DOHH2 (cell line): Measurements from ENCODE around the gene CEP112.

Experiments used
- H3F3A ChIP-seq: fragments of 200-600 bp; sonication (generic), shearing (Covaris generic); 2 replicates; pipeline ENCODE4 v1.6.0; 2016; ENCODE audit warnings: antibody characterized with exemption, mild to moderate bottlenecking; ENCODE audit not compliant: control insufficient read depth, insufficient read depth
- H3K27ac ChIP-seq: fragments of 200-600 bp; sonication (generic); 2 replicates; pipeline ENCODE4 v1.5.1; 2014; ENCODE audit warnings: low read depth, mild to moderate bottlenecking, low read length, moderate library complexity
- H3K27me3 ChIP-seq: fragments of 200-600 bp; sonication (generic); 2 replicates; pipeline ENCODE4 v1.6.1; 2014; ENCODE audit warnings: mild to moderate bottlenecking, low read length, mixed read lengths; ENCODE audit not compliant: control insufficient read depth
- H3K36me3 ChIP-seq: fragments of 200-600 bp; sonication (generic); 2 replicates; pipeline ENCODE4 v1.6.1; 2014; ENCODE audit warnings: mild to moderate bottlenecking, low read length, moderate library complexity, mixed read lengths; ENCODE audit not compliant: control insufficient read depth
- H3K4me1 ChIP-seq: fragments of 200-600 bp; sonication (generic); 2 replicates; pipeline ENCODE4 v1.6.1; 2014; ENCODE audit warnings: mild to moderate bottlenecking, low read length, mixed read lengths; ENCODE audit not compliant: control insufficient read depth
- H3K4me2 ChIP-seq: fragments of 200-600 bp; sonication (generic); 2 replicates; pipeline ENCODE4 v1.6.0; 2014; ENCODE audit warnings: mild to moderate bottlenecking, low read length, moderate library complexity
- H3K4me3 ChIP-seq: fragments of 200-600 bp; sonication (generic); 2 replicates; pipeline ENCODE4 v1.5.1; 2014; ENCODE audit warnings: mild to moderate bottlenecking, low read length, mixed read lengths
- H3K79me2 ChIP-seq: fragments of 200-600 bp; sonication (generic); 2 replicates; pipeline ENCODE4 v1.6.1; 2014; ENCODE audit warnings: mild to moderate bottlenecking, low read length, mixed read lengths; ENCODE audit not compliant: control insufficient read depth
- H3K9me2 ChIP-seq: fragments of 200-600 bp; sonication (generic); replicated peaks from 2 replicates; pipeline ENCODE4 v1.6.1; 2014; ENCODE audit warnings: mild to moderate bottlenecking, low read length, mixed read lengths; ENCODE audit not compliant: control insufficient read depth
- H3K9me3 ChIP-seq: fragments of 200-600 bp; sonication (generic); 2 replicates; pipeline ENCODE4 v1.6.1; 2014; ENCODE audit warnings: antibody characterized with exemption, low read length, mixed read lengths; ENCODE audit not compliant: control insufficient read depth, insufficient read depth
- H4K20me1 ChIP-seq: fragments of 200-600 bp; sonication (generic); 2 replicates; pipeline ENCODE4 v1.6.0; 2014; ENCODE audit warnings: low read depth, mild to moderate bottlenecking, antibody characterized with exemption, low read length, moderate library complexity; ENCODE audit not compliant: control insufficient read depth, insufficient read depth
- EZH2phosphoT487 ChIP-seq: fragments of 200-600 bp; sonication (generic); IDR thresholded peaks from 2 replicates; pipeline ENCODE4 v1.6.1; 2017; ENCODE audit warnings: borderline replicate concordance, mild to moderate bottlenecking, antibody characterized with exemption, low read length, moderate library complexity, mixed read lengths
- TF ChIP-seq, protein P1 (sequence below): fragments of 200-600 bp; sonication (generic); IDR thresholded peaks from one replicate; pipeline ENCODE4 v1.5.1; 2014; ENCODE audit warnings: antibody characterized with exemption, mild to moderate bottlenecking, low read depth, low read length; ENCODE audit not compliant: poor library complexity, severe bottlenecking

The CEP112 gene

DNA sequence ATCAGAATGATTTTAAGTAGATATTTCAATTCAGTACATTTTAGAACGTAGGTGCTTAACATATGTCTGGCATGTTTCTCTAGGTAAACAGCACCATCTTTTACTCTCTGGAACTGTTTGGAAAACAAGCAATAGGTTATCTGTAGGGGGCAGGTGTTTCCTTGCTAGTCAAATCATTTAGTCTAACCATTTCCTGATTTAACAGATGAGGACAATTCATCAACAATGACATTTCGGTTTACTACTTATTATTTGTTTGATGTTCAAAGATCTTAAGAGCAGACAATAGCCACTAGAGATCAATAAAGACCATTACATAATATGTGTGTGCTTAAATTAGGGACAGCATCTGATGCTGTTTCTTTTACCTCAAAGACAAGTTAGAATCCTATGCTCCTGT, 173.1 kb downstream of the CEP112 start:
- H3K4me1 ChIP-seq = peaks cover 28% of the 10 kb centered on the region
- H3K27ac ChIP-seq = peak overlapping the region; percentile 21
- H3K4me3 ChIP-seq = peak overlapping the region; percentile 37
- H3K9me3 ChIP-seq = peaks cover 10% of the 10 kb centered on the region; the same call in 1 of the 2 replicates
- H4K20me1 ChIP-seq = no peaks in the 10 kb centered on the region
- peak overlapping the region; percentile 54 for H3K4me2 ChIP-seq
- H3F3A ChIP-seq = no peaks in the 10 kb centered on the region
- no peaks in the 10 kb centered on the region for H3K9me2 ChIP-seq
- TF ChIP-seq, protein P1, sequence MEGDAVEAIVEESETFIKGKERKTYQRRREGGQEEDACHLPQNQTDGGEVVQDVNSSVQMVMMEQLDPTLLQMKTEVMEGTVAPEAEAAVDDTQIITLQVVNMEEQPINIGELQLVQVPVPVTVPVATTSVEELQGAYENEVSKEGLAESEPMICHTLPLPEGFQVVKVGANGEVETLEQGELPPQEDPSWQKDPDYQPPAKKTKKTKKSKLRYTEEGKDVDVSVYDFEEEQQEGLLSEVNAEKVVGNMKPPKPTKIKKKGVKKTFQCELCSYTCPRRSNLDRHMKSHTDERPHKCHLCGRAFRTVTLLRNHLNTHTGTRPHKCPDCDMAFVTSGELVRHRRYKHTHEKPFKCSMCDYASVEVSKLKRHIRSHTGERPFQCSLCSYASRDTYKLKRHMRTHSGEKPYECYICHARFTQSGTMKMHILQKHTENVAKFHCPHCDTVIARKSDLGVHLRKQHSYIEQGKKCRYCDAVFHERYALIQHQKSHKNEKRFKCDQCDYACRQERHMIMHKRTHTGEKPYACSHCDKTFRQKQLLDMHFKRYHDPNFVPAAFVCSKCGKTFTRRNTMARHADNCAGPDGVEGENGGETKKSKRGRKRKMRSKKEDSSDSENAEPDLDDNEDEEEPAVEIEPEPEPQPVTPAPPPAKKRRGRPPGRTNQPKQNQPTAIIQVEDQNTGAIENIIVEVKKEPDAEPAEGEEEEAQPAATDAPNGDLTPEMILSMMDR = no peak
- TF ChIP-seq EZH2phosphoT487 = no peak
- H3K79me2 ChIP-seq = no peaks in the 10 kb centered on the region
- H3K36me3 ChIP-seq = no peaks in the 10 kb centered on the region
- no peaks in the 10 kb centered on the region for H3K27me3 ChIP-seq

DNA sequence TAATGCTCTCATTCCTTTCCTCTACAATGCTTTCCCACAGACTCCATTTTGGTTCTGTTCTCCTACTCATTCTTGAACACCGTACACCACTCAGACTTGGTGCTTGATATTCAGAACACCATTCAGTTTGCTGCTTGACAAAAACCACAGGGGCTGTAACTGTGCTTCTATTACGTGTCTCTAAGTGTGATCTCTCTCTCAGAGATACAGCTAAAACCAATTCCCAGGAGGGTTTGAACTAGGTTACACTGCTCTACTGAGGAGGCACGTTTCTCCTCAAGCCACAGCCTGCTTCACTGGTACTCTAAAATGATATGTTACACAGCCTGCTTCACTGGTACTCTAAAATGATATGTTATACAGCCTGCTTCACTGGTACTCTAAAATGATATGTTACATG, 175.7 kb downstream of the CEP112 start:
- H3K4me2 ChIP-seq = no peak overlapping the region
- no peaks in the 10 kb centered on the region for H3K9me3 ChIP-seq
- TF ChIP-seq EZH2phosphoT487 = no peak
- TF ChIP-seq, protein P1 = no peak
- no peaks in the 10 kb centered on the region for H3K9me2 ChIP-seq
- no peak overlapping the region for H3K27ac ChIP-seq
- H3K27me3 ChIP-seq = no peaks in the 10 kb centered on the region
- no peaks in the 10 kb centered on the region for H4K20me1 ChIP-seq
- no peak overlapping the region for H3K4me3 ChIP-seq
- H3K36me3 ChIP-seq = no peaks in the 10 kb centered on the region
- peaks cover 28% of the 10 kb centered on the region for H3K4me1 ChIP-seq
- H3K79me2 ChIP-seq = no peaks in the 10 kb centered on the region
- H3F3A ChIP-seq = no peaks in the 10 kb centered on the region

DNA sequence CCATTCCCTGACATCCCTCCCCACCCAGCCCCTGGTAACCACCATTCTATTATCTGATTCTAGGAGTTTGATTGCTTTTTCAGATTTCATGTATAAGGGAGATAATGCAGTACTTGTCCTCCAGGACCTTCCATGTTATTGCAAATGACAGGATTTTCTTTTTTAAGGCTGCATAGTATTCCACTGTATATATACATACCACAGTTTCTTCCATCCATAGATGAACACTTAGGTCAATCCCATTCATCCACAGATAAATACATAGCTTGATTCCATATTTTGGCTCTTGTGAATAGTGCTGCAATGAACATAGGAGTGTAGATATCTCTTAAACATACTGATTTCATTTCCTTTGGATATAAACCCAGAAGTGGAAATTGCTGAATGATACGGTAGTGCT, 183.3 kb downstream of the CEP112 start:
- H3K4me3 ChIP-seq = no peak overlapping the region
- no peaks in the 10 kb centered on the region for H3K4me1 ChIP-seq
- no peaks in the 10 kb centered on the region for H4K20me1 ChIP-seq
- no peaks in the 10 kb centered on the region for H3K36me3 ChIP-seq
- H3K9me3 ChIP-seq = 0 out of 2 replicates have a peak, but pooled peaks cover 4% of the 10 kb centered on the region
- no peaks in the 10 kb centered on the region for H3K9me2 ChIP-seq
- no peaks in the 10 kb centered on the region for H3K79me2 ChIP-seq
- no peaks in the 10 kb centered on the region for H3F3A ChIP-seq
- TF ChIP-seq, protein P1 = no peak
- TF ChIP-seq EZH2phosphoT487 = no peak
- no peaks in the 10 kb centered on the region for H3K27me3 ChIP-seq
- no peak overlapping the region for H3K4me2 ChIP-seq
- H3K27ac ChIP-seq = no peak overlapping the region

DNA sequence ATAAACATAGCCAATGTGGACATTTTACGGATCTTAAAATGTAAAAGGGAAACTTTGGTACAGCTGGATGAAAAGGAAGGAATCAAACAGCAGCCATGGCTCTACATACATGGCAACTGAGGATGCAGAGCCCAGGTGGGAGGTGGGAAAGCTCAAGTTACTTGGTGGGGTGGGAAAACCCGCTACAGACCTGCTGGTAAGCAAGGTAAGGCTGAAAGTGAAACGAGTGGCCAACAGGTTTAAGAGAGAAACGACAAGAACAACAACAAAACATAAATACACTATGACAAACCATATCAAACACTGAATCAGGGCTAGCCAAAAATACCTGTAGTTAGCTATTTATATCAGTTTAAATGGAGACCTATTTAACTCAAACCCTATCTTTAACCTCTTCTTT, 185.3 kb downstream of the CEP112 start:
- no peaks in the 10 kb centered on the region for H3K27me3 ChIP-seq
- no peak overlapping the region for H3K4me2 ChIP-seq
- H3K4me3 ChIP-seq = no peak overlapping the region
- 0 out of 2 replicates have a peak, but pooled peaks cover 4% of the 10 kb centered on the region for H3K9me3 ChIP-seq
- no peaks in the 10 kb centered on the region for H4K20me1 ChIP-seq
- no peaks in the 10 kb centered on the region for H3K36me3 ChIP-seq
- no peaks in the 10 kb centered on the region for H3F3A ChIP-seq
- H3K79me2 ChIP-seq = no peaks in the 10 kb centered on the region
- no peak for TF ChIP-seq EZH2phosphoT487
- TF ChIP-seq, protein P1 = no peak
- no peaks in the 10 kb centered on the region for H3K4me1 ChIP-seq
- no peaks in the 10 kb centered on the region for H3K9me2 ChIP-seq
- no peak overlapping the region for H3K27ac ChIP-seq
